A549 (cell line): ENCODE data around the gene KLHL29.

Source experiments
- CBX8 ChIP-seq: fragments of 200-600 bp; sonication (generic); IDR thresholded peaks from 2 replicates; pipeline ENCODE4 v1.6.1; 2016
- KDM5A ChIP-seq: fragments of 200-600 bp; sonication (generic); IDR thresholded peaks from 2 replicates; pipeline ENCODE4 v1.6.1; 2016; ENCODE audit warnings: antibody characterized with exemption, mild to moderate bottlenecking
- POLR2A ChIP-seq: IDR thresholded peaks from 2 replicates; pipeline ENCODE4 v1.6.1; 2012; ENCODE audit warnings: mild to moderate bottlenecking, low read length
- RAD21 ChIP-seq, 2 experiments: fragments of >200 bp in 1 of 2; sonication (Bioruptor Twin) in 1 of 2; formaldehyde crosslinking in 1 of 2; IDR thresholded peaks in 1 of 2; conservative IDR thresholded peaks in 1 of 2; 2 replicates in 1 of 2; 3 replicates in 1 of 2; pipeline ENCODE4 v1.6.1; 2012 to 2018; ENCODE audit warnings: inconsistent platforms in 1 of 2
- RFX5 ChIP-seq: fragments of 450-650 bp; IDR thresholded peaks from 2 replicates; pipeline ENCODE4 v1.7.1; 2014; ENCODE audit warnings: antibody characterized with exemption, mild to moderate bottlenecking, moderate library complexity

GRCh38 chr2:23712756-23713151 lies 327.8 kb downstream of the KLHL29 start:
- no peak for TF ChIP-seq CBX8
- no peak for TF ChIP-seq KDM5A
- TF ChIP-seq RAD21 (conservative IDR thresholded peaks at IDR 0.05 in 1 of 2, IDR thresholded peaks at IDR 0.05 in 1 of 2) = no peak
- TF ChIP-seq RFX5 = no peak
- no peak for TF ChIP-seq POLR2A
